WTC11 (cell line): ENCODE measurements around the gene STK11. TPM values are rescaled to one million over a fixed set of nuclear protein-coding genes. Genes with fewer than 3 reads are reported as not detected.

ENCODE experiments used
- ATAC-seq: fragments of 200-7000 bp; cut with Tn5 transposase; 2 replicates; pipeline ENCODE4 v1.10.0; 2021; ENCODE audit warnings: mild to moderate bottlenecking, moderate library complexity
- CTCF ChIA-PET: fragments of 300-600 bp; sonication (Branson Sonifier 250); formaldehyde crosslinking; loops from one replicate; lab custom pipeline; 2021; ENCODE audit warnings: antibody characterized with exemption; lab: Charles Lee
- POLR2A ChIA-PET: fragments of 350-600 bp; sonication (Branson Sonifier 250); formaldehyde crosslinking; loops from one replicate; lab custom pipeline; 2021; ENCODE audit warnings: antibody characterized with exemption; lab: Charles Lee
- DNase-seq: peaks from one replicate; pipeline ENCODE4 v3.0.0; 2021; ENCODE audit warnings: low spot score
- H3K27ac Mint-ChIP-seq: 2 replicates; pipeline ENCODE4 v1.8.0; 2021; ENCODE audit warnings: mixed read lengths
- H3K27me3 Mint-ChIP-seq: 2 replicates; pipeline ENCODE4 v1.8.0; 2021; ENCODE audit warnings: low read depth, mild to moderate bottlenecking, moderate library complexity, mixed read lengths
- H3K36me3 Mint-ChIP-seq: 2 replicates; pipeline ENCODE4 v1.8.0; 2021; ENCODE audit warnings: mixed read lengths
- H3K4me1 Mint-ChIP-seq: 2 replicates; pipeline ENCODE4 v1.8.0; 2022; ENCODE audit warnings: mixed read lengths
- H3K4me3 Mint-ChIP-seq: 2 replicates; pipeline ENCODE4 v1.8.0; 2021; ENCODE audit warnings: mild to moderate bottlenecking, moderate library complexity, mixed read lengths
- H3K9me3 Mint-ChIP-seq: 2 replicates; pipeline ENCODE4 v1.8.0; 2021; ENCODE audit warnings: mixed read lengths
- E2F4 ChIP-seq: sonication (generic); formaldehyde crosslinking; IDR thresholded peaks from 2 replicates; pipeline ENCODE4 v1.8.1; 2022; ENCODE audit warnings: low read depth, mild to moderate bottlenecking, moderate library complexity, missing genetic modification reagents, borderline replicate concordance
- FOXJ3 ChIP-seq: sonication (generic); formaldehyde crosslinking; IDR thresholded peaks from 2 replicates; pipeline ENCODE4 v1.9.0; 2021; ENCODE audit warnings: missing genetic modification reagents, mild to moderate bottlenecking, borderline replicate concordance
- FOXK1 ChIP-seq: sonication (generic); formaldehyde crosslinking; IDR thresholded peaks from 2 replicates; pipeline ENCODE4 v1.8.0; 2022; ENCODE audit warnings: mild to moderate bottlenecking, moderate library complexity, missing genetic modification reagents
- GTF2I ChIP-seq: fragments of 250-450 bp; sonication (Bioruptor Pico); conservative IDR thresholded peaks from 2 replicates; pipeline ENCODE4 v1.4.0; 2021; ENCODE audit warnings: mild to moderate bottlenecking
- JUN ChIP-seq: sonication (generic); formaldehyde crosslinking; IDR thresholded peaks from 2 replicates; pipeline ENCODE4 v1.8.0; 2023; ENCODE audit warnings: mild to moderate bottlenecking, missing genetic modification reagents
- MYBL2 ChIP-seq: sonication (generic); formaldehyde crosslinking; IDR thresholded peaks from 2 replicates; pipeline ENCODE4 v1.8.1; 2023; ENCODE audit warnings: mild to moderate bottlenecking, moderate library complexity, missing genetic modification reagents
- NFATC4 ChIP-seq: fragments of 250-450 bp; sonication (Bioruptor Pico); IDR thresholded peaks from 2 replicates; pipeline ENCODE4 v1.9.0; 2021; ENCODE audit warnings: mild to moderate bottlenecking
- NR2C2 ChIP-seq: sonication (generic); formaldehyde crosslinking; IDR thresholded peaks from 2 replicates; pipeline ENCODE4 v1.8.0; 2022; ENCODE audit warnings: mild to moderate bottlenecking, missing genetic modification reagents
- NR3C1 ChIP-seq: sonication (generic); formaldehyde crosslinking; conservative IDR thresholded peaks from 2 replicates; pipeline ENCODE4 v1.8.1; 2023; ENCODE audit warnings: low read depth, mild to moderate bottlenecking, missing genetic modification reagents
- PRRX2 ChIP-seq: fragments of 250-450 bp; sonication (Bioruptor Pico); IDR thresholded peaks from 2 replicates; pipeline ENCODE4 v1.8.0; 2021; ENCODE audit warnings: mild to moderate bottlenecking
- ZBTB21 ChIP-seq: sonication (generic); formaldehyde crosslinking; IDR thresholded peaks from 2 replicates; pipeline ENCODE4 v1.8.1; 2023; ENCODE audit warnings: mild to moderate bottlenecking, missing genetic modification reagents, borderline replicate concordance
- ZNF219 ChIP-seq: sonication (generic); formaldehyde crosslinking; IDR thresholded peaks from 2 replicates; pipeline ENCODE4 v1.8.0; 2023; ENCODE audit warnings: missing genetic modification reagents, mild to moderate bottlenecking, borderline replicate concordance
- ZNF416 ChIP-seq: fragments of 250-450 bp; sonication (Bioruptor Pico); IDR thresholded peaks from 2 replicates; pipeline ENCODE4 v1.9.0; 2021; ENCODE audit warnings: mild to moderate bottlenecking, inconsistent platforms
- ZNF512 ChIP-seq: sonication (generic); formaldehyde crosslinking; IDR thresholded peaks from 2 replicates; pipeline ENCODE4 v1.8.1; 2022; ENCODE audit warnings: missing genetic modification reagents, borderline replicate concordance
- ZNF671 ChIP-seq: fragments of 250-450 bp; sonication (Bioruptor Pico); IDR thresholded peaks from 2 replicates; pipeline ENCODE4 v1.8.0; 2021; ENCODE audit warnings: mild to moderate bottlenecking
- total RNA-seq: library from RNA; stranded (reverse); gene quantifications from 3 replicates; pipeline ENCODE4 v1.2.3, GENCODE V29; 2021
- TF ChIP-seq, protein P1 (sequence below): sonication (generic); formaldehyde crosslinking; IDR thresholded peaks from 2 replicates; pipeline ENCODE4 v1.8.1; 2022; ENCODE audit warnings: low read depth, missing genetic modification reagents, borderline replicate concordance
- TF ChIP-seq, protein P2 (sequence below): fragments of 250-450 bp; sonication (Bioruptor Pico); IDR thresholded peaks from 2 replicates; pipeline ENCODE4 v1.9.0; 2021; ENCODE audit warnings: mild to moderate bottlenecking
- TF ChIP-seq, protein P3 (sequence below): sonication (generic); formaldehyde crosslinking; IDR thresholded peaks from 2 replicates; pipeline ENCODE4 v1.8.0; 2022; ENCODE audit warnings: mild to moderate bottlenecking, missing genetic modification reagents
- TF ChIP-seq, protein P4 (sequence below): sonication (generic); formaldehyde crosslinking; IDR thresholded peaks from 2 replicates; pipeline ENCODE4 v1.8.1; 2023; ENCODE audit warnings: mild to moderate bottlenecking, missing genetic modification reagents, borderline replicate concordance
- TF ChIP-seq, protein P5 (sequence below): sonication (generic); formaldehyde crosslinking; IDR thresholded peaks from 2 replicates; pipeline ENCODE4 v1.8.1; 2022; ENCODE audit warnings: mild to moderate bottlenecking, moderate library complexity, missing genetic modification reagents
- TF ChIP-seq, protein P6 (sequence below): sonication (generic); formaldehyde crosslinking; IDR thresholded peaks from 2 replicates; pipeline ENCODE4 v1.8.0; 2023; ENCODE audit warnings: missing genetic modification reagents

STK11 gene
- total RNA-seq, 1 experiment from 2014 or later, result 112 TPM

- TF ChIP-seq, protein P1, sequence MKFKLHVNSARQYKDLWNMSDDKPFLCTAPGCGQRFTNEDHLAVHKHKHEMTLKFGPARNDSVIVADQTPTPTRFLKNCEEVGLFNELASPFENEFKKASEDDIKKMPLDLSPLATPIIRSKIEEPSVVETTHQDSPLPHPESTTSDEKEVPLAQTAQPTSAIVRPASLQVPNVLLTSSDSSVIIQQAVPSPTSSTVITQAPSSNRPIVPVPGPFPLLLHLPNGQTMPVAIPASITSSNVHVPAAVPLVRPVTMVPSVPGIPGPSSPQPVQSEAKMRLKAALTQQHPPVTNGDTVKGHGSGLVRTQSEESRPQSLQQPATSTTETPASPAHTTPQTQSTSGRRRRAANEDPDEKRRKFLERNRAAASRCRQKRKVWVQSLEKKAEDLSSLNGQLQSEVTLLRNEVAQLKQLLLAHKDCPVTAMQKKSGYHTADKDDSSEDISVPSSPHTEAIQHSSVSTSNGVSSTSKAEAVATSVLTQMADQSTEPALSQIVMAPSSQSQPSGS (CRISPR knock-in tag), result no peak
- TF ChIP-seq ZBTB21 (CRISPR knock-in tag), result no peak
- TF ChIP-seq, protein P2, sequence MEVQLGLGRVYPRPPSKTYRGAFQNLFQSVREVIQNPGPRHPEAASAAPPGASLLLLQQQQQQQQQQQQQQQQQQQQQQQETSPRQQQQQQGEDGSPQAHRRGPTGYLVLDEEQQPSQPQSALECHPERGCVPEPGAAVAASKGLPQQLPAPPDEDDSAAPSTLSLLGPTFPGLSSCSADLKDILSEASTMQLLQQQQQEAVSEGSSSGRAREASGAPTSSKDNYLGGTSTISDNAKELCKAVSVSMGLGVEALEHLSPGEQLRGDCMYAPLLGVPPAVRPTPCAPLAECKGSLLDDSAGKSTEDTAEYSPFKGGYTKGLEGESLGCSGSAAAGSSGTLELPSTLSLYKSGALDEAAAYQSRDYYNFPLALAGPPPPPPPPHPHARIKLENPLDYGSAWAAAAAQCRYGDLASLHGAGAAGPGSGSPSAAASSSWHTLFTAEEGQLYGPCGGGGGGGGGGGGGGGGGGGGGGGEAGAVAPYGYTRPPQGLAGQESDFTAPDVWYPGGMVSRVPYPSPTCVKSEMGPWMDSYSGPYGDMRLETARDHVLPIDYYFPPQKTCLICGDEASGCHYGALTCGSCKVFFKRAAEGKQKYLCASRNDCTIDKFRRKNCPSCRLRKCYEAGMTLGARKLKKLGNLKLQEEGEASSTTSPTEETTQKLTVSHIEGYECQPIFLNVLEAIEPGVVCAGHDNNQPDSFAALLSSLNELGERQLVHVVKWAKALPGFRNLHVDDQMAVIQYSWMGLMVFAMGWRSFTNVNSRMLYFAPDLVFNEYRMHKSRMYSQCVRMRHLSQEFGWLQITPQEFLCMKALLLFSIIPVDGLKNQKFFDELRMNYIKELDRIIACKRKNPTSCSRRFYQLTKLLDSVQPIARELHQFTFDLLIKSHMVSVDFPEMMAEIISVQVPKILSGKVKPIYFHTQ (CRISPR knock-in tag), result no peak
- TF ChIP-seq NR3C1 (CRISPR knock-in tag), result no peak
- TF ChIP-seq, protein P3, sequence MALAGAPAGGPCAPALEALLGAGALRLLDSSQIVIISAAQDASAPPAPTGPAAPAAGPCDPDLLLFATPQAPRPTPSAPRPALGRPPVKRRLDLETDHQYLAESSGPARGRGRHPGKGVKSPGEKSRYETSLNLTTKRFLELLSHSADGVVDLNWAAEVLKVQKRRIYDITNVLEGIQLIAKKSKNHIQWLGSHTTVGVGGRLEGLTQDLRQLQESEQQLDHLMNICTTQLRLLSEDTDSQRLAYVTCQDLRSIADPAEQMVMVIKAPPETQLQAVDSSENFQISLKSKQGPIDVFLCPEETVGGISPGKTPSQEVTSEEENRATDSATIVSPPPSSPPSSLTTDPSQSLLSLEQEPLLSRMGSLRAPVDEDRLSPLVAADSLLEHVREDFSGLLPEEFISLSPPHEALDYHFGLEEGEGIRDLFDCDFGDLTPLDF, result 0 out of 2 replicates have a peak, but pooled peaks have one; percentile 57
- TF ChIP-seq, protein P4, sequence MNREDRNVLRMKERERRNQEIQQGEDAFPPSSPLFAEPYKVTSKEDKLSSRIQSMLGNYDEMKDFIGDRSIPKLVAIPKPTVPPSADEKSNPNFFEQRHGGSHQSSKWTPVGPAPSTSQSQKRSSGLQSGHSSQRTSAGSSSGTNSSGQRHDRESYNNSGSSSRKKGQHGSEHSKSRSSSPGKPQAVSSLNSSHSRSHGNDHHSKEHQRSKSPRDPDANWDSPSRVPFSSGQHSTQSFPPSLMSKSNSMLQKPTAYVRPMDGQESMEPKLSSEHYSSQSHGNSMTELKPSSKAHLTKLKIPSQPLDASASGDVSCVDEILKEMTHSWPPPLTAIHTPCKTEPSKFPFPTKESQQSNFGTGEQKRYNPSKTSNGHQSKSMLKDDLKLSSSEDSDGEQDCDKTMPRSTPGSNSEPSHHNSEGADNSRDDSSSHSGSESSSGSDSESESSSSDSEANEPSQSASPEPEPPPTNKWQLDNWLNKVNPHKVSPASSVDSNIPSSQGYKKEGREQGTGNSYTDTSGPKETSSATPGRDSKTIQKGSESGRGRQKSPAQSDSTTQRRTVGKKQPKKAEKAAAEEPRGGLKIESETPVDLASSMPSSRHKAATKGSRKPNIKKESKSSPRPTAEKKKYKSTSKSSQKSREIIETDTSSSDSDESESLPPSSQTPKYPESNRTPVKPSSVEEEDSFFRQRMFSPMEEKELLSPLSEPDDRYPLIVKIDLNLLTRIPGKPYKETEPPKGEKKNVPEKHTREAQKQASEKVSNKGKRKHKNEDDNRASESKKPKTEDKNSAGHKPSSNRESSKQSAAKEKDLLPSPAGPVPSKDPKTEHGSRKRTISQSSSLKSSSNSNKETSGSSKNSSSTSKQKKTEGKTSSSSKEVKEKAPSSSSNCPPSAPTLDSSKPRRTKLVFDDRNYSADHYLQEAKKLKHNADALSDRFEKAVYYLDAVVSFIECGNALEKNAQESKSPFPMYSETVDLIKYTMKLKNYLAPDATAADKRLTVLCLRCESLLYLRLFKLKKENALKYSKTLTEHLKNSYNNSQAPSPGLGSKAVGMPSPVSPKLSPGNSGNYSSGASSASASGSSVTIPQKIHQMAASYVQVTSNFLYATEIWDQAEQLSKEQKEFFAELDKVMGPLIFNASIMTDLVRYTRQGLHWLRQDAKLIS (CRISPR knock-in tag), result no peak
- TF ChIP-seq NR2C2 (CRISPR knock-in tag), result no peak
- TF ChIP-seq NFATC4 (CRISPR knock-in tag), result no peak
- TF ChIP-seq ZNF416 (CRISPR knock-in tag), result no peak
- TF ChIP-seq FOXK1 (CRISPR knock-in tag), result peak; percentile 13; the same call in 1 of the 2 replicates
- no peak for TF ChIP-seq PRRX2 (CRISPR knock-in tag)
- TF ChIP-seq MYBL2 (CRISPR knock-in tag), result 0 out of 2 replicates have a peak, but pooled peaks have one; percentile 34
- TF ChIP-seq, all 79 proteins: peak for 12
Observed at GRCh38 chr19:1248139-1248785, 42.7 kb downstream of the STK11 start, which contains the start of gene MIDN (continued).

- ChIA-PET CTCF (interaction anchor here (0.6 to 1.5 kb wide), 3 partner anchors 13 to 20 kb away, joined by 3 to 4 read pairs (median 3); no protein-coding TSS in a partner anchor), POLR2A (no interaction called here)
- Mint-ChIP-seq H3K27me3 (no peaks in the 10 kb centered on the region), H3K4me3 (peak overlapping the region; percentile 72), H3K9me3 (no peaks in the 10 kb centered on the region), H3K27ac (peak overlapping the region; percentile 74; the same call in 1 of the 2 replicates), H3K4me1 (peaks cover 9% of the 10 kb centered on the region), H3K36me3 (peaks cover 8% of the 10 kb centered on the region)
- peak; percentile 15 for ATAC-seq
- DNase-seq, result peak; percentile 88
- TF ChIP-seq, protein P5, sequence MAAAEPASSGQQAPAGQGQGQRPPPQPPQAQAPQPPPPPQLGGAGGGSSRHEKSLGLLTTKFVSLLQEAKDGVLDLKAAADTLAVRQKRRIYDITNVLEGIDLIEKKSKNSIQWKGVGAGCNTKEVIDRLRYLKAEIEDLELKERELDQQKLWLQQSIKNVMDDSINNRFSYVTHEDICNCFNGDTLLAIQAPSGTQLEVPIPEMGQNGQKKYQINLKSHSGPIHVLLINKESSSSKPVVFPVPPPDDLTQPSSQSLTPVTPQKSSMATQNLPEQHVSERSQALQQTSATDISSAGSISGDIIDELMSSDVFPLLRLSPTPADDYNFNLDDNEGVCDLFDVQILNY, result no peak
- TF ChIP-seq ZNF416 (CRISPR knock-in tag) (peak; percentile 89; the same call in 1 of the 2 replicates), GTF2I (no peak), E2F4 (CRISPR knock-in tag) (no peak), ZNF671 (0 out of 2 replicates have a peak, but pooled peaks have one; percentile 67), ZNF512 (CRISPR knock-in tag) (no peak), ZNF219 (CRISPR knock-in tag) (no peak), JUN (CRISPR knock-in tag) (no peak), NFATC4 (CRISPR knock-in tag) (no peak), FOXJ3 (CRISPR knock-in tag) (no peak)
- TF ChIP-seq, protein P6, sequence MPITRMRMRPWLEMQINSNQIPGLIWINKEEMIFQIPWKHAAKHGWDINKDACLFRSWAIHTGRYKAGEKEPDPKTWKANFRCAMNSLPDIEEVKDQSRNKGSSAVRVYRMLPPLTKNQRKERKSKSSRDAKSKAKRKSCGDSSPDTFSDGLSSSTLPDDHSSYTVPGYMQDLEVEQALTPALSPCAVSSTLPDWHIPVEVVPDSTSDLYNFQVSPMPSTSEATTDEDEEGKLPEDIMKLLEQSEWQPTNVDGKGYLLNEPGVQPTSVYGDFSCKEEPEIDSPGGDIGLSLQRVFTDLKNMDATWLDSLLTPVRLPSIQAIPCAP, result no peak
Observed at GRCh38 chr19:1248786-1249297, 43.3 kb downstream of the STK11 start.
